HFFc6 (cell line): ENCODE measurements around the gene RHBDD2. TPM values are rescaled to one million over a fixed set of nuclear protein-coding genes. Genes with fewer than 3 reads are reported as not detected.
"Not testable (repeated sequence)": the region's sequence is repeated elsewhere in the genome, so short reads cannot be mapped to it uniquely, and the experiment has no call there.

Source experiments
- DNase-seq: peaks from one replicate; pipeline ENCODE4 v3.0.0-alpha.2; 2018
- H3K27ac Mint-ChIP-seq: 2 replicates; pipeline ENCODE4 v1.8.0; 2020; ENCODE audit warnings: mild to moderate bottlenecking, mixed read lengths
- H3K27me3 Mint-ChIP-seq: 2 replicates; pipeline ENCODE4 v1.8.0; 2021; ENCODE audit warnings: mild to moderate bottlenecking, moderate library complexity, mixed read lengths; ENCODE audit not compliant: insufficient read depth
- H3K36me3 Mint-ChIP-seq: 2 replicates; pipeline ENCODE4 v1.8.0; 2021; ENCODE audit warnings: low read depth, mixed read lengths
- H3K4me1 Mint-ChIP-seq: 2 replicates; pipeline ENCODE4 v1.8.0; 2020; ENCODE audit warnings: low read depth, mixed read lengths
- H3K4me3 Mint-ChIP-seq: 2 replicates; pipeline ENCODE4 v1.8.0; 2020; ENCODE audit warnings: mild to moderate bottlenecking, moderate library complexity, mixed read lengths
- H3K9me3 Mint-ChIP-seq: 2 replicates; pipeline ENCODE4 v1.8.0; 2020; ENCODE audit warnings: mild to moderate bottlenecking, mixed read lengths
- total RNA-seq, 6 experiments: library from RNA; stranded (reverse); fragmentation: NEBNext Ultra II Directional; extraction: Animal tissue kit (Norgen Biotek cat#: 25700); gene quantifications; 2 replicates in 1 of 6; 3 replicates in 5 of 6; pipeline ENCODE4 v1.2.3, GENCODE V29; 2021
- TF ChIP-seq, protein P1 (sequence below): fragments of 200-600 bp; sonication (generic); IDR thresholded peaks from 2 replicates; pipeline ENCODE4 v1.5.0; 2021; ENCODE audit warnings: antibody characterized with exemption, mild to moderate bottlenecking

The RHBDD2 gene
- total RNA-seq, 6 experiments from 2014 or later: 44.1 to 57.3 (median 47.3) TPM

DNA sequence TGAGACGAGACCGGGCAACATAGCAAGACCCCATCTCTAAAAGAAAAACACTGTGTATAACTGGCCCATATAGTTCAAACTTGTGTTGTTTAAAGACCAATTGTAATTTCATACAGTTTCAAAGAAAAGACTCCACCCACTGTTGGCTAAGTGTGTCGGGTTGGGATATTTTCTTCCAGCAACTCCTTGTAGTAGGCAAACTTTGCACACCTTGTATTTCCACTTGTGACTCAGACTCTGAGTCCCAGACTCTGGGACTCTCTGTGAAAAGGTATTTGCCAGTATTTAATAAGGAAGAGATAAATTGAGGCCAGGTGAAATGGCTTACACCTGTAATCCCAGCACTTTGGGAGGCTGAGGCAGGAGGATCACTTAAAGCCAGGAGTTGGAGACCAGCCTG is 29.3 kb upstream of the RHBDD2 start:
- DNase-seq: no peak
- H3K4me1 Mint-ChIP-seq: no peaks in the 10 kb centered on the region
- peaks cover 9% of the 10 kb centered on the region for H3K27me3 Mint-ChIP-seq
- H3K36me3 Mint-ChIP-seq: no peaks in the 10 kb centered on the region
- H3K4me3 Mint-ChIP-seq: no peak overlapping the region
- no peaks in the 10 kb centered on the region for H3K9me3 Mint-ChIP-seq
- TF ChIP-seq, protein P1, sequence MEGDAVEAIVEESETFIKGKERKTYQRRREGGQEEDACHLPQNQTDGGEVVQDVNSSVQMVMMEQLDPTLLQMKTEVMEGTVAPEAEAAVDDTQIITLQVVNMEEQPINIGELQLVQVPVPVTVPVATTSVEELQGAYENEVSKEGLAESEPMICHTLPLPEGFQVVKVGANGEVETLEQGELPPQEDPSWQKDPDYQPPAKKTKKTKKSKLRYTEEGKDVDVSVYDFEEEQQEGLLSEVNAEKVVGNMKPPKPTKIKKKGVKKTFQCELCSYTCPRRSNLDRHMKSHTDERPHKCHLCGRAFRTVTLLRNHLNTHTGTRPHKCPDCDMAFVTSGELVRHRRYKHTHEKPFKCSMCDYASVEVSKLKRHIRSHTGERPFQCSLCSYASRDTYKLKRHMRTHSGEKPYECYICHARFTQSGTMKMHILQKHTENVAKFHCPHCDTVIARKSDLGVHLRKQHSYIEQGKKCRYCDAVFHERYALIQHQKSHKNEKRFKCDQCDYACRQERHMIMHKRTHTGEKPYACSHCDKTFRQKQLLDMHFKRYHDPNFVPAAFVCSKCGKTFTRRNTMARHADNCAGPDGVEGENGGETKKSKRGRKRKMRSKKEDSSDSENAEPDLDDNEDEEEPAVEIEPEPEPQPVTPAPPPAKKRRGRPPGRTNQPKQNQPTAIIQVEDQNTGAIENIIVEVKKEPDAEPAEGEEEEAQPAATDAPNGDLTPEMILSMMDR: no peak
- H3K27ac Mint-ChIP-seq: no peak overlapping the region

DNA sequence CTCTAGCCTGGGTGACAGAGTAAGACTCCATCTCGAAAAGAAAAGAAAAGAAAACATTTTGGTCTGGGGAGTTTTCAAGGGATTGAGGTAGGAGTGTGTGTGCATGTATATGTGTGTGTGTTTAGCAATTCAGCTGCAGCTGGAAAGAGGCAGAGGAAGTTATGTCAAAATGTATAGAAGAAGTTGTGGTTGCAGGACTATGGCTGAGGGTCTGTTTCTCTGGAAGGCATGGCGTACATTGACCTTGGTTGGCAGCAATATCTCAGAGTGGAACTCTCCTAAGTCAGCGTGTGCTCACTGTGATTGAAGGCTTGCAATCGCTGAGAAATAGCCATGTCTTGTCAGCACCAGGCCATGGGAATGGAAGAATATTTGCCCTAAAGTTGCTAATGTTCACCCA is 28.6 kb upstream of the RHBDD2 start:
- H3K36me3 Mint-ChIP-seq: no peaks in the 10 kb centered on the region

DNA sequence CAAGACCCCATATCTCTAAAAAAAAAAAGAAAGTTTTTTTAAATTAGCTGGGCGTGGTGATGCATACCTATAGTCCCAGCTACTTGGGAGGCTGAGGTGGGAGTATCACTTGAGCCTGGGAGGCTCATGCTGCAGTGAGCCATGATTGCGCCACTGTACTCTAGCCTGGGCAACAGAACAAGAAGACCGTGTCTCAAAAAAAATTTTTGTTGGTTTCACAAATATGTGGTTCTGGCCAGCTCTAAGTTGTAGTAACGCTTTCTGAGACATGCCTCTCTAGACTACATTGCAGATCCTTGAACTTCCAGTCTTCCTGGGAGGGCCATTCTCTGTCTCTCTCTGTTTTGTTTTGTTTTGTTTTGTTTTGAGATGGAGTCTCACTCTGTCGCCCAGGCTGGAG is 24.6 kb upstream of the RHBDD2 start:
- Mint-ChIP-seq H3K4me1 (no peaks in the 10 kb centered on the region), H3K27me3 (peaks cover 14% of the 10 kb centered on the region), H3K9me3 (no peaks in the 10 kb centered on the region), H3K4me3 (no peak overlapping the region), H3K36me3 (no peaks in the 10 kb centered on the region), H3K27ac (no peak overlapping the region)
- peak; percentile 46 for DNase-seq
- TF ChIP-seq, protein P1: no peak

More for the DNA sequence above, 28.6 kb upstream of the RHBDD2 start:
- TF ChIP-seq, protein P1: no peak
- Mint-ChIP-seq H3K9me3 (no peaks in the 10 kb centered on the region), H3K4me1 (no peaks in the 10 kb centered on the region), H3K27ac (no peak overlapping the region), H3K27me3 (peaks cover 7% of the 10 kb centered on the region), H3K4me3 (no peak overlapping the region)
- DNase-seq: no peak

DNA sequence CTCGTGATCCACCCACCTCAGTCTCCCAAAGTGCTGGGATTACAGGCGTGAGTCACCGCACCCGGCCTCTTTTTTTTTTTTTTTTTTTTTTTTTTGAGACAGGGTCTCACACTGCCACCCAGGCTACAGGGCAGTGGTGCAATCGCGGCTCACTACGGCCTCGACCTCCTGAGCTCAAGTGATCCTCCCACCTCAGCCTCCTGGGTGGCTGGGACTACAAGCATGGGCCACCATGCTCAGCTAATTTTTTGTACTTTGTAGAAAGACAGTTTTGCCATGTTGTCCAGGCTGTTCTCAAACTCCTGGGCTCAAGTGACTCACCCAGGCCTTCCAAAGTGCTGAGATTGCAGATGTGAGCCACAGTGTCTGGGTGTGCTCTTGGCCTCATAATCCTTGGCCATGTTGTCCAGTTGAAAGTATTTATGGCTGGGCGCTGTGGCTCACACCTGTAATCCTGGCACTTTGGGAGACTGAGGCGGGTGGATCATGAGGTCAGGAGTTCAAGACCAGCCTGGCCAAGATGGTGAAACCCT is 24.0 kb upstream of the RHBDD2 start:
- not testable (repeated sequence) for H3K9me3 Mint-ChIP-seq, H3K27ac Mint-ChIP-seq, H3K36me3 Mint-ChIP-seq, H3K4me1 Mint-ChIP-seq, DNase-seq, H3K4me3 Mint-ChIP-seq
- peaks cover 14% of the 10 kb centered on the region for H3K27me3 Mint-ChIP-seq

DNA sequence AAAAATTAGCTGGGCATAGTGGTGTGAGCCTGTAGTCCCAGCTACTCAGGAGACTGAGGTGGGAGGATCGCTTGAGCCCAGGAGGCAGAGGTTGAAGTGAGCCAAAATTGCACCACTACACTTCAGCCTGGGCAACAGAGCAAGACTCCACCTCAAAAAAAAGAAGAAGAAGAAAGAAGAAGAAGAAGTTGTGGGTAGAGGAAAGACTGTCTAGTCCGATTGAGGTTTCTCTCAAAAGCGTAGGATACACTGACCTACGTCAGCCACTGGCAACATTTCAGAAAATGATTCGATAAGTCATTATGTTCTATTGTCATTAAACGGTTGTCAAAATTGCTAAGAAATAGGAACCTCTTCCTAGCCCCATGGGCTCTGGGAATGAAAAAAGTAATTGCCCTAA is 22.3 kb upstream of the RHBDD2 start:
- H3K27me3 Mint-ChIP-seq: peaks cover 15% of the 10 kb centered on the region
- no peak overlapping the region for H3K4me3 Mint-ChIP-seq
- TF ChIP-seq, protein P1: no peak
- H3K9me3 Mint-ChIP-seq: no peaks in the 10 kb centered on the region
- H3K4me1 Mint-ChIP-seq: no peaks in the 10 kb centered on the region
- H3K36me3 Mint-ChIP-seq: no peaks in the 10 kb centered on the region
- DNase-seq: no peak
- no peak overlapping the region for H3K27ac Mint-ChIP-seq

DNA sequence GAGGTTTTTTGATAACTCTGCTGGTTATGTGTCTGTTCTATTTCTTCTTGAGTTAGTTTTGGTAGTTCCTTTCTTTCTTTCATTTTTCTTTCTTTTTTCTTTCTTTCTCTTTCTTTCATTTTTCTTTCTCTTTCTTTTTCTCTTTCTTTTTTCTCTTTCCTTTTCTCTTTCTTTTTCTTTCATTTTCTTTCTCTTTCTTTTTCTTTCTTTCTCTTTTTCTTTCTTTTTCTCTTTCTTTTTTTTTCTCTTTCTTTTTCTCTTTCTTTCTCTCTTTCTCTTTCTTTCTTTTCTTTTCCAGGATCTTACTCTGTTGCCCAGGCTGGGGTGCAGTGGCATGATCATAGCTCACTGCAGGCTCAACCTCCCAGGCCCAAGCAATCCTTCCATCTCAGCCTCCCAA is 20.4 kb upstream of the RHBDD2 start:
- H3K4me3 Mint-ChIP-seq: no peak overlapping the region
- TF ChIP-seq, protein P1: no peak
- no peaks in the 10 kb centered on the region for H3K36me3 Mint-ChIP-seq
- H3K9me3 Mint-ChIP-seq: no peaks in the 10 kb centered on the region
- no peak for DNase-seq
- no peak overlapping the region for H3K27ac Mint-ChIP-seq
- H3K27me3 Mint-ChIP-seq: peaks cover 18% of the 10 kb centered on the region
- no peaks in the 10 kb centered on the region for H3K4me1 Mint-ChIP-seq
